Esophagus squamous epithelium (tissue), 4 donors: ENCODE results near the gene CAMTA1.

Experiments
- CTCF ChIP-seq, 6 experiments: fragments of 450-650 bp in 4 of 6; fragments of 200-600 bp in 2 of 6; sonication (generic) in 2 of 6; IDR thresholded peaks; one replicate each; pipeline ENCODE4 v1.5.1; 2016 to 2019; ENCODE audit warnings: antibody characterized with exemption in 6 of 6, mild to moderate bottlenecking in 4 of 6, moderate library complexity in 4 of 6
- POLR2A ChIP-seq, 4 donors: fragments of 450-650 bp; IDR thresholded peaks; one replicate each; pipeline ENCODE4 v1.6.1; 2017; ENCODE audit warnings: antibody characterized with exemption in 4 of 4, mild to moderate bottlenecking in 4 of 4, moderate library complexity in 3 of 4

DNA sequence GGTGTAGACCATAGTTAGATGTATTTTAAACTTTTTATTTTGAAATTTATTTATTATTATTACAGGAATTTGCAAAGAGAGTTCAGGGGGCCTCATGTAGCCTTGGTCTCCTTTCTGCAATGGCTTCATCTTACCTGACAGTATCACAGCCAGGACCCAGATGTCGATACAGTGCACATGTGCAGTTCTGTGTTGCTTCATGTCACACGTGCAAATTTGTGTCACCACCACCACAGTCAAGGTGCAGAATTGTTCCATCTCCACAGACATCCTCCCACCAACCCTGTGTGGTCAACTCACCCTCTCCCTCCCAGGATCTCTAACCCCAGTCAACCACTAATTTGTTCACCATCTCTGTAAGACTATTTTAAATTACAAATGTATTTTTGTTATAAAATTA lies 184.5 kb downstream of the CAMTA1 start:
- TF ChIP-seq CTCF (IDR thresholded peaks at IDR 0.05) (no peak), POLR2A (IDR thresholded peaks at IDR 0.05) (no peak)
